GM23248 (cell line): Measurements from ENCODE around the gene ARNT2.

ENCODE experiments used
- EZH2 ChIP-seq: fragments of 200-600 bp; sonication (generic); IDR thresholded peaks from 2 replicates; pipeline ENCODE4 v1.6.1; 2018; ENCODE audit warnings: antibody characterized with exemption, mild to moderate bottlenecking; ENCODE audit not compliant: insufficient read depth, poor library complexity, severe bottlenecking
- EZH2phosphoT487 ChIP-seq: fragments of 200-600 bp; sonication (generic); IDR thresholded peaks from 2 replicates; pipeline ENCODE4 v1.6.1; 2018; ENCODE audit warnings: antibody characterized with exemption, moderate library complexity, mild to moderate bottlenecking, low read depth; ENCODE audit not compliant: insufficient read depth

DNA sequence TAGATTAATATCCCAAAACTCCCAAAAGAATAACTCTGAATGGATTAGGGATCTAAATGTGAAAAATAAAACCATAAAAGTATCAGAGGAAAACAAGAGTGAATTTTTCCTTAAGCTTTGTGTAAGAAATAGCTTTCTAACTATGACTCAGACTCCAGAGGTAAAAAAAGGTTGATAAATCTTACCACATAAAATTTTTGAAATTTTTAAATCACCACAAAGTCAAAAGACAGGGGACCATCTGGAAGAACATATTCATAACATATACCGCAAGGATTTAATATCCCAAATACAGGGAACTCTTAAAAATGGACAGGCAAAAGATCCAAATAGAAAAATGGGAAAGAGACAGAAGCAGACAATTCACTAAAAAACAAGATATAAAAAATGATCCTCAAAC is 145.0 kb downstream of the ARNT2 start:
- TF ChIP-seq EZH2 (no peak), EZH2phosphoT487 (no peak)
